Ramos (cell line): ENCODE data around the gene MEGF11.

Source experiments
- in situ Hi-C: fragments of 300-500 bp; cut with MboI; formaldehyde crosslinking; loops from one replicate; pipeline ENCODE4 v1.14.3; 2022; ENCODE audit warnings: low sequenced_read_pairs; ENCODE audit not compliant: unreplicated experiment

The MEGF11 gene

DNA sequence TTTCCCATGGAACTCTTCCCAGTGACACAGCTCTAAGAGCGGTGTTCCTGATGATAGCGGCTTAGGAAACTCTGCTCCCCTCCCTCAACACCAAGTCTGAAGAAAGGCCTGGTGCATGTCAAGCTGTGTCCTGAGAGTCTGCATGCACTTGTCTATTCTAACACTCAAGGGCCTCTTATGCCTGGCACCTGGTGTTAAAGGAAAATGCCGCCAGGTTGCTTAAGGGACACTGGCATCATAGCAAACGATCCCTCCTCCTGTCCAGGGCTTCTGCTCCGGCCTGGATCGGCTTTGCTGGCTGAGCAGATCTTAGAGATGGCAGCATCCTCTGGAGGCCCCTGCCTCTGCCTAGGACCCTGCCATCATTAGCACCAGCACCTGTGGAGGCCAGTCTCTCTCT is 121.7 kb downstream of the MEGF11 start:
- in situ Hi-C loops: no loop called here

DNA sequence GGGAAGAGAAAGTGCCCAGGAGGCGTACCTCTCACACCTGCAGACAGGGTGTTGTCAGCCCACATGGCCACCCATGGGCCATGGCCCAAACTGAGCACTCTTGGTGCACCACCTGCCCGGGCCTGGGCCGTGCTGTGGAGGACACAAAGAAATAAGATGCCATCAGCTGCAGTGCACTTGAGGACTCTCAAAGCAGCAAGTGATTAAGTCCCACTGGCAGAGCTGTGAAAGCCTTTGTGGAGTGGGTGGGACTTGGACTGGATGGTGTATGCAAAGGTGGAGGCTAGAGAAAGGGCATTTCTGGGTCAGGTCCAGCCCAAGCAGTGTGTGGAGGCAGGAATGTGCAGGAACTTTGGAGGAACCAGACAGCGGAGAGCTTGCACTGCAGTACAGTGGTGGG is 122.3 kb downstream of the MEGF11 start:
- in situ Hi-C loops: no loop called here

GRCh38 chr15:66130496-66131034 is 123.0 kb downstream of the MEGF11 start:
- in situ Hi-C loops: no loop called here

DNA sequence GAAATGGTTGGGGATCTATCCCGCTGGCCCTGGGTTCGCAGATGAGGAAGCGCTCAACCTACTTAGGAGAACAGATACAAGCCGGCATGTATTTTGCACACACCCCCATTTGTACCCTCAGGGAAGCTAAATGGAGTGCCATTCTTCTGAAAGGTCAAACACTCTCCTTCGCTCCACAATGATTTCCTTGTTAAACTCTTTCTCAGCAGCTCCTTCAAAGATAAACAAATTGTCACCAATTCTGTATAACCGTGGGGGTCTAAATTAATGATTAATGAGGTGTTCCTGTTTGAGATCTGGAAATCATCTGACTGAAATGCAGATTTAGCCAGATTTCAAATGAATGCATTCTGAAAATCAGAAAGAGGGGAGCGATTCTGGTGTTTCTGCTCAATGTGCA is 124.0 kb downstream of the MEGF11 start:
- in situ Hi-C loops: no loop called here

DNA sequence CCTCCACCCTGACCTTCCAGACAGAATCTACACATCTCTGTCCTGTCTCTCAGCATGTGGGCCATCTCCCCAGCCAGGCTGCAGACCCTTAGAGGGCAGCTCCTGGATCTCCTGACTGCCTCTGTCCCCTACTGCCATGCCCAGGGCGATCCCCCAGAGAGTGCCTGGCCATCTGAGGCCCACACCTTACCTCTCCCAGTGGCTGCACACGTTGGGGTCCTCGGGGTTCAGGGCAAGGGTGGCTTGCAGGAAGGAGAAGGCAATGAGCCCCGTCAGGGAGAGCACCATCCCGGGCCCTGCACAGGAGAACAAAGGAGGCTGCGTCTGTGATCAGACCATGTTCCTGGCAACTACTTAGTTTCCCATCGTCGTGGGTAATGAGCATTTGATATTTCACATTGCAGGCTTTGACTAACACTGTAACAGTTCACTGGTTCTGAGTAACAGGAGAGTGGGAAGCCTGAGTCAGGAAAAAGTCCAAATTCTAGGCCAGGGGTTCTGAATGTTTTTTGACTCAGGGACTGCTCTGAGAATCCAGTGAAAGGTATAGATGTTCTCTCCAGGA is 125.4 kb downstream of the MEGF11 start:
- in situ Hi-C loops: no loop called here

- in situ Hi-C loops: no loop called here
These were observed 127.1 kb downstream of the MEGF11 start for GRCh38 chr15:66126456-66126855.

DNA sequence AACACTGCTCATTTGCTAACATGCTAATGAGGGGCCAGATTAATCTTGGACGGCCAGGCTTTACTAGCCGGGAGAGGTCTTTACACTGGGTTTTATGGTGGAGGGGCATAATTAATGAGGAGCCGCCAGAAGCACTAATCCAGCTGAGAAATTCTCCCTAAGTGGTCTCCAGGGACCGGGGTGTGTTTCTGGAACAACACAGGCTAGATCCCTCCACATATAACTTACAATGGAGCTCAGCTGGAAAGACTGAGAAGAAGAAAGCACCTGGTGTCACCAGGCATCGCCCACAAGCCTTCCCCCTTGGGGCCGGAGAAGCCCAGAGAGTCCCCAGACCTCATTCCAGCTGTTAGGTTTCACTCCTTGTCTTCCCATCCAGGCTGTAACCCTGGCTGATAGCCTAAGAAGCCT is 127.5 kb downstream of the MEGF11 start:
- in situ Hi-C loops: no loop called here

DNA sequence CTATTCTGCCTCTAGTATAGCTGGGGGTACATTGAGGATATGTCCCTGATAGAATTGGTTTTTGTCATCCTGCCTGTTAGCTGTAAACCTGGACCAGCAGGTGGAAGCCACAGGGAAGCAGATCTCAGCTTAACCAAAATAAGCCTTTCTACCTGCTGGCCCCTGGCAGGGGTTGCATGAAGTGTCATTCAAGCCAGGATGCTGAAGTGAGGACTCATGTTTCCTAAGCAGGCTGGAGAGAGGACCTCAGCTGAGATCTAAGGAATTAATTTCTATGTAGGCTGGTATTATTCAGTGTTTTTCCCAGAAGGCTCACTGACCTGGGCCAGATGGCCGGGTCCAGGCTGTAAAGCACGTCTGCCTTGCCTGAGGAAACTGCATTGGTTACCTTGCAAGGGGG is 128.9 kb downstream of the MEGF11 start:
- in situ Hi-C loops: no loop called here

DNA sequence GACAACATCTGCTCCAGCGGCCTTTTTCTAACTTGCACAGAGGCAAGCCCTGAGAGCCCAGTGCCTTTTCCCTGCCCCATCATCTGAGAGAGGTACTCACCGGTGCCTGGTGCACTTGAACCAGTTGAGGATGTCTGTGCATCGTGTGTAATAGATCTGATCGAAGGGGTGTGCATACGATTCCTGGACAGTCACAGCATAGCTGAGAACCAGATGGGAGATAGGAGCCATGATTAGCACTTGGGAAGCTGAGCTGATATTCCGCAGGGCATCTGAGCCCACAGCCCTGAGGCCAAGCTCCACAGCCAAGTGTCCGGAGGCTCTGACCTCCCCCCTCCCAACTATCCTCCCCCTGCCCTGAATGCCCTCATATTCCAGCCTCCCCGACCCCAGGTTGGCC is 129.8 kb downstream of the MEGF11 start:
- in situ Hi-C loops: no loop called here

GRCh38 chr15:66120422-66120821 is 133.1 kb downstream of the MEGF11 start:
- in situ Hi-C loops: no loop called here

DNA sequence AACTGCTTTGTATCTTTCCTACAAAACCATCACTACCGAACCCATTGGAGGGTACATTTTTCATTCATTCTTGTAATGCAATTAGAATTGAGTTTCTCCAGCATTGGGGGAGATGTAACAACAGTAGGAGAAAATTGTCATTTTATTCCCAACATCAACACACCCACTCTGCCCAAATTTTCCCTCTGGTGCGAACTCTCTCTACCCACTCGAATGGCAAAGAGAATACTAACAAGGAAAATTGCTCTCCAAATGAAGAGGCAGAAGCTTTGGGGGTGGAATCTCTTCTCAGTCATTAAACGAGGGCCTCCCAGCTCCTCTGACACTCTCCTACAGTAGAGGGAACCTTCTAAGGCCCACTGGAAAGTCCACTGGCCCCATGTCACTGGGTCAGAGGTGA is 135.7 kb downstream of the MEGF11 start:
- in situ Hi-C loops: no loop called here

DNA sequence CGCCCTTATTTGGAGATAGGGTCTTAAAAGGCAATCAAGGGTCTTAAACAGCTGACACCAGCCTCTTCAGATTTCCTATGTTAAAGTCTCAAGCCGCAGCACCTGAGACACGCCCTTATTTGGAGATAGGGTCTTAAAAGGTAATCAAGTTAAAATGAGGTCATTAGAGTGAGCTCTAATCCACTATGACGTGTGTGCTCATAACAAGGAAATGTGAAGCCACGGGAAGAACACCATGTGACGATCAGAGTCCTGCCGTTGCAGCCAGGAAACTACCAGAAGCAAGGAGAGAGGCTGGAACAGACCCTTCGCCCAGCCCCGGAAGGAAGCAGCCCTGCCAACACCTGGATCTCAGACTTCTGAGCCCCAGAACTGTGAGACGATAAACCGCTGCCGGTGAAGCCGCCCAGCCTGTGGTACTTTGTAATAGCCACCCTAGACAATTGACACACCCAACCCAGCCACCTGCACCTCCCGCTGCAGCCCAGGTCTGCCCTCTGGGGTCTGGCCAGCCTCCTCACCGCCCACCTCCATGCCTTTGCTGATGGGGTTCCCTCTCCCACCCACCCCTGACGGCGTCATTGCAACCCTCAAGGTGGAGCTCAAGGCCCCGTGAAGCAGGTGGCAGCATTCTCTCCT is 137.9 kb downstream of the MEGF11 start:
- in situ Hi-C loops: no loop called here

DNA sequence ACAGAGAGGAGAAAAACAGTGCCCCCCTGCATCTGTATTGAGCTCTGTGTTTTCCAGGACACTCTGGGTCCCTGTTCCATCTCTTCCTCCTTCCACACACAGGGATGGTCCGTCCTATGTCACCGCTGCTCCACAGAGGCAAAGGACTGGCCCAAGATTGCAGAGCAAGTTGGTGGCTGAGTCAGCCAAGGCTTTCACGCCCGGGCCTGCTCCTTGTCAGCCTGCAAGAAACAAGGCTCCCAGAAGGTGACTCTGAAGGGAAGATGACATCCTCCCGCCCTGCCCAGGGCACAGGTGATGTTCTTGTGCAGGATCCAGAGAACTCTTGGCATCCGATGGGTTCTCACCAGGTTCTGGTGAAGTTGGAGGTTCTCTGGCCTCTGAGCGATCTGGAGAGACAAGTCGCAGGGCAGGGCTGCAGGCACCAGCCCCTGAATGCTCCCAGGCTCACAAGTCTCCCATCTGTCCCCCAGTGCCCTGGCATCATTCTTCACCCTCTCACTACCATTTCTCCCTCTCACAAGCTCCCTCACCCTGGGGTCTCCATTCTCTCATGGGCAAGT is 138.6 kb downstream of the MEGF11 start:
- in situ Hi-C loops: no loop called here

- in situ Hi-C loops: no loop called here
These were observed 141.2 kb downstream of the MEGF11 start for GRCh38 chr15:66112388-66112787.

- in situ Hi-C loops: no loop called here
These were observed 142.2 kb downstream of the MEGF11 start for GRCh38 chr15:66111363-66111762.

DNA sequence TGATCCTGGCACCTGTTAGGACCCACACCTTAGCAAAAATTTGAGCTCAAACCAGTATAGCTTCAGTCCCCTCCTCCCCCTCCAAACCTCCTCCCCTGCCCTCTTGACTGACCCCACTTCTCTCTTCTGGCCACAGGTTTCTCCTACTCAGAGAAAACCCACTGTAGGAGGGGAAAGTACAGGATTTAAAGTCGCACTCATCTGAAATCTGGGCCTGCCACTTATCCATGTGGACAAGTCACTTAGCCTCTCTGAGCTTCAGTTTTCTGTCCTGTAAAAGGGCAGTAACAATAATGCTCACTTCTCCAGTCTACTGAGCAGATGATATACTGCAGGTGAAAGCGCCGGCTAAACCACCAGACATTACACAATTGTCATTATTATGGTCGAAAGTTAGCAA is 142.7 kb downstream of the MEGF11 start:
- in situ Hi-C loops: no loop called here

GRCh38 chr15:66109826-66110225 is 143.7 kb downstream of the MEGF11 start:
- in situ Hi-C loops: no loop called here

- in situ Hi-C loops: no loop called here
These were observed 144.9 kb downstream of the MEGF11 start for GRCh38 chr15:66108483-66109265.

GRCh38 chr15:66107070-66107469 is 146.5 kb downstream of the MEGF11 start:
- in situ Hi-C loops: no loop called here

GRCh38 chr15:66105286-66106265 is 148.0 kb downstream of the MEGF11 start:
- in situ Hi-C loops: no loop called here
